Astrocyte of the hippocampus (primary cell): ENCODE measurements around the gene RPS6KB2.
"Not testable (repeated sequence)": the region's sequence is repeated elsewhere in the genome, so short reads cannot be mapped to it uniquely, and the experiment has no call there.

Experiments
- DNase-seq: peaks from one replicate; pipeline ENCODE4 v3.0.0; 2011; ENCODE audit warnings: low read depth, low spot score

The RPS6KB2 gene

DNA sequence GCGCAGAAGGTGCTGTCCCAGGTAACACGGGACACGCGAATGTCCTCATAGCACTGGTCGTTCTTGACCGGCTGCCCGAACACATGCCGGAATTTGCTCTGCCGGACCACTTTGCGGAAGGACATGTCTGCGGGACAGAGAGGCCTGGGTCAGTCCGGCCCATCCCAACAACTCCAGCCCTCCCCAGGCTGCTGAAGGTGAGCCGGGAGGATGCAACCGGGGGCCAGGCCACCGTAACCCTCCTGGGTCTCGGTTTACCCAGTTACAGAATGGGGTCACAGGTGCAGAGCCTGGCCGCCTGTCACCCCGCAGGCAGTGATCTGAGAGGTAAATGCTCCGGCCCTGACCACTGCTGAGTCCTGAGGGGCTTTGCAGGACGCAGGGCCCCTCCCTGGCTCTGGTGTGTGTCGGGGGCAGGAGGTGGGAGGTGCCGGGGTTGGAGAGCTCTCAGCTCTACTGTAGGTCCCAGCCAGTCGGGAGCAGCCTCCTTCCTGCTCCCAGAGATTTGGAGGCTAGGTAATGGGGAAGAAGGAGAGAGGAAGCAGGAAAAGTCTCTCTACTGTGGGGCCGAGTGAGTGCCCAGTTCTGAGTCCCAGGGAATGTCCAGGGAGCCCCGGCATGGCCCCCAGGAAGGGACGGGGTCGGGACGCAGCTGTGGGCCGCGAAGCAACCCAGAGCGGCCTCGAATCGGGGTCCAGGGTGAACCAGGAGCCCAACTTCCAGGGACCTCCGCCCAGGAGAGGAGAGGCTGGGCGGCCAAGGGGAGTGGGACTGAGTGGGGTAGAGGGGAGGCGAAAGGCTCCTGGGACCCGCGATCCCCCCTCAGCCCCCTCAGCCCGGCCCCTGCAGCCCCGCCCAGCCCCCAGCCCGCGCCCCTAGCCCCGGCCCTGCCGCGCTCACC, 14.5 kb downstream of the RPS6KB2 start:
- DNase-seq: no peak

DNA sequence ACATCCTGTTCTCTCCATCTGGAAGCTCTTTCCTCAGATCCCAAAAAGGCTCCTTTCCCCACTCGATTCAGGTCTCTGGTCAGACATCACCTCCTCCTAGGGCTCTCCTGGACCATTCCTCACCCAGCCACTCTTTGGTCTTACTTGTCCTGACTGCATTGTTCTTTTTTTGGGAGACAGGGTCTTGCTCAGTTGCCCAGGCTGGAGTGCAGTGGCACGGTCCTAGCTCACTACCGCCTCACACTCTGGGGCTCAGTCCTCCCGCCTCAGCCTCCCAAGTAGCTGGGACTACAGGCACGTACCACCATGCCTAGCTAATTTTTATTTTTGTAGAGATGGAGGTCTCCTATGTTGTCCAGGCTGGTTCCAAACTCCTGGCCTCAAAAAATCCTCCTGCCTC, 17.2 kb downstream of the RPS6KB2 start:
- no peak for DNase-seq

DNA sequence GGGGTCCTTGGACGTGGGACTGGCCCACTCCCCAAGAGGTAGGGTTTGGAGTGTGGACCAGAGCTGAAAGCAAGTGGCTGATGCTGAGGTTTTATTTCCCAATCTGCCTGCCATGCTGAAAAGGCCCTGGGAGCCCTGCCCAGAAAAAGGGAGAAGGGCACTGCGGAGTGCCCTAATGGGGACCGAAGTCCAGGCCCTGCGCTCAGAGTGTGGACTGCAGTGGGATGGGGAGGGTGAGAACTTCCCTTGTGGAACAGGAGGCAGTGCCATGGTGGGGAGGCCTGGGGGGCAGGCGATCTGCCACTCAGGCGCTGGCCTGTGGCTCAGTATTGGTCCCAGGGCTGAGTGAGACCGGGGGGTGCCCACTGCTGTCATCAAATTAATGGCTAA, 19.9 kb downstream of the RPS6KB2 start:
- no peak for DNase-seq

DNA sequence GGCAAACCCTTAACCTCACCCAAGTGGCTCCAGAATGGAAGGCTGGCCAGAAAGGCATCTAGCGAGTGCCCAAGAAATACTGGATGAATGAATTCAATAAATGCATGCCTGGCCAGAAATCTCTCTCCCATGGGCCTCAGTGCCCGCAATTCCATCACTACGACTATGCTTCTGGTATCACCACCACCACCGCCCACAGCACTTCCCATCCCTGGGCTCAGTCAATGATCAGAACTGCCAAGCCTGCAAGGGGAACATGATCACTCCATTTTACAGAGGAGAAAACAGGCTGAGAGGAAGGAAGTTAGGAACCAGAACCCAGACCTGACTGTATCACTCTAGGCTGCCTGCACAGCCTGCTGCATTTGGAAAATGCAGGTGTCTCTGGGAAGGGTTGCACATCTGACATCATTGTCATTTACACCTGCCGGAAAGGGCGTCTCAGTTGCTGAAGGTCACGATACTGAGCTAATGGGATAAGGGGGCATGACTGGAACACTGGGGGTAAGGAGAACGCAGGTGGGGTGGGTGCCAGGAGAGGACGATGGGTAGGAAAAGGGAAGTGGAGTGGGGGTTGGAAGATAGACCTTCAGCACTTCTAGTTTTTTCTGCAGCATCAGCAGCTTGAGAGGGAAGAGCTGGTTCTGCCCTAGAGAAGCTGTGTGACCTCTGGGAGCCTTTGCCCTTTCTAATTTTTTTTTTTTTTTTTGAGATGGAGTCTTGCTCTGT, 21.0 kb downstream of the RPS6KB2 start:
- DNase-seq: no peak

DNA sequence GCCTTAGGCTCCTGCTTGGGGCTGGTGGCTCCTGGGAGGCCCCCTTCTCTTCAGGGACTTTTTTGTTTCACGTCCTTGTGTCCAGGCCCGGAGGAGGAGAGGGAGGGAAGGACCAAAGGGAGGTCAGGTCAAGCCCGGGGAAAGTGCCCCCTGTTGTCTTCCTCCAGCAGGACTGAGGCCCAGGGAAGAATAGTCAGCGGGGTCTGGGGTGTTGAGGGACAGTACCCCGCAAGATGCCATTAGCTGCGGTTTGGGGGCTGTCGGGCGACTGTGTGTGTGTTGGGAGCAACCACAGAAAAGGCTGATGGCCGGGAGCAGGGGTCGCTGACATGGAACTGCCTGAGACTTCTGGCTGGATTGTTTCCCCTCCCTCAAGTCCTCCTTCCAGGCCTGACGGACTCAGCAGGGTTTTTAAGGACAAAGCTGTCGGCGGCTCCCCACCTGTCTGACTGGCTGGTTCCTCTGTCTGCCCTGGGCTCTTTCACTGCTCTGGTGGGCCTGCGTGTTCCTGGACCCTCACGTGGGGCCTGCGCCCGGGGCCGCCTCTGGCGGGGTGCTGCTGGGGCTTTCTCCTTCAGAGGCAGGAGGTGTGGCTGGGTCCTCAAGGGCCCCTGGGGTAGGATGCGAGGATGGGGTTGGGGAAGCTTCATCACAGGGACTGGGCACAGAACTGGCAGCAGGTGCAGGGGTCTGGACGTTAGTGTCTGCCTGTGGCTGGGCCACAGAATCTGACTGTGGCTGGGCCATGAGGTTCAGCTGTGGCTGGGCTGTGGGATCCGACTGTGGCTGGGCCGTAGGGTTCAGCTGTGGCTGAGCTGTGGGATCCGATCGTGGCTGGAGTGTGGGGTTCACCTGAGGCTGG, 22.7 kb downstream of the RPS6KB2 start:
- no peak for DNase-seq

DNA sequence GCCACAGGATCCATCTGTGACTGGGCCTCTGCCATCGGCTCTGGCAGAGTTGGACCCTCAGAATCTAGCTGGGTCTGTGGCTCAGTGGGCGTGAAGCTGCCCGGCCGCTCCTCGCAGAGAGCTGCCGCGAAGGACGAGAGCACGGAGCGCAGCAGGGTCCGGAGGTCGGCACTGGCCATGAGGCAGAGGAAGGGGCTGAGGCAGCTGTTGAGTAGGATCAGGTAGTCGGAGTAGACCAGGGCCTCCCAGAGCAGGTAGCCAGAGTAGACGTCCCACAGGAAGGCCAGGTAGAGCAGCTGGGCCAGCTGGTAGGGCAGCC, 23.3 kb downstream of the RPS6KB2 start:
- no peak for DNase-seq

DNA sequence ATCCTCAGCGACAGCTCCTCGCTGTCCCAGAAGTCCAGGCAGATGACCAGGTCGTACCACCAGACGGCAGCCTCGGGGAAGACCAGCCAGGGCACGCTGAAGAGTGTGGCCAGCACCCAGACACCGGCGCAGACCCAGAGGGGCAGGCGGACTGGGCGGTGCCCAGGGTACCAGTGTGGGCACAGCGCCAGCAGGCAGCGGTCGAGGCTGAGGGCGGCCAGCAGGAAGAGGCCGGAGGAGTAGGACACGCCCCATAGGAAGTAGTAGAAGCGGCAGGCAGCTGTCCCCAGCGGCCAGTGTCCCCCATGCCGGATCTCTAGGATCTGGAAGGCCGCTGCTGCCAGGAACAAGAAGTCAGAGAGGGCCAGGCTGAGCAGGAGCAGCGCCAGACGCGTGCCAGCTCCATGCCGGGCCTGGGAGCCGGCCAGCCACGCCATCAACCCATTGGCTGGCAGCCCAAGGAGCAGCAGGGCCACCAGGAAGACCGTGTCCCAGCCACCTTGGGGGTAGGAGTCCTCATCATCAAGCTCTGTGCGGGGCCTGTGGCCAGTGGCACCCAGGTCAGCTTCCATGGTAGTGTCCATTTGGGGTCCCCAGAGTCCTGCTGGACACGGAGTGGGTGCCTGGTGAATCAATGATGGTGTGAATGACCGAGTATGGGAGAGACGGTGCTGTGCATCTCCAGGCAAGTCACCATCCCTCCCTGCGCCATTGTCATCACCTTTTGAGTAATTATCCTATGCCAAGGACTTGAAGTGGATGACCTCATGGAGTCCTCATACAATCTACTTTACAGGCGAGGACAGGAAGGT, 24.1 kb downstream of the RPS6KB2 start, which contains the start of gene GPR152:
Gene GPR152 (minus strand): TSS at position 589 of the 812 bp plus-strand sequence. CDS start 5 bp downstream, at position 584.
- DNase-seq: no peak

DNA sequence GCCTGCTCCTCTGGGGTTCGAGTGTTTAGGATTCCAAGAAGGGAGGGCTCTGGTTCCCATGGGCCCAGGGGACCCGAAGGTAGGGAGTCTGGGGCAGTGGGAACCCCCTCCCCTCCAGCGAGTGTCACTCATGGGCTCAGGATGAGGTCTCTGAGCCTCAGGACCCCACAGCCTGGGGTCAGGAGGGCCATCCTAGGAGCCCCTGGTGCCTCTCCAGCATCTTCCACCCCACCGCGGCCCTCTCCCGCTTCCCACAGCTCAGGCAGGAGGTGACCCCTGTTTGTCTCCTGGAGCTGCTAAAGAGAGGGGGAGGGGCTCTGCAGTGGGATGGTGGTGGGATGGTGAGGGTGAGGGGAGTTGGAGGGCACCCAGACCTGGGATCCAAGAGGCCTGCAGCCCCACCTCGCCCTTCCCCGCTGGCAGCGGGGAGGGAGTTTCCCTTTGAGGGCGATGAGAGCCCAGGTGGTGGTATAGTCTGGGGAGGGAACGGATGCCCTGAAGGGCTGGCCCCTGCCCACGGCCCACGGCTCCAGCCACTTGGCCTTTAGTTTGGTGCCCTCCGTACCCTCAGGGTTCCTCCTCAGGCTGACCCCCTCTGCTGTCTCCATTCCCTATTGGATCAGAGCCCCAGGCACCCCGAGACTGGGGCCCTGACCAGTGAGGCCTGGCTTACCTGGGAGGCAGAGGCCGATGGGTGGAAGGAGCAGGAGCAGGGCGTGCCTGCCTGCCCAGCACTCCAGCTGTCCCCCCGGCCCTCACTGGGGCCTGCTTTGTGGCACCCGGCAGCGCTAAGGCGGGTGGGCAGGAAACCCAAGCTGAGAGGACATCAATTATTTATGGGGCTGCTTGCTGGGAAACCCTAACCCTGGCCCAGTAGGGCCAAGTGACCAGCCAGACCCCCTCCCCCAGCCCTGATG, 25.8 kb downstream of the RPS6KB2 start:
- DNase-seq: no peak

DNA sequence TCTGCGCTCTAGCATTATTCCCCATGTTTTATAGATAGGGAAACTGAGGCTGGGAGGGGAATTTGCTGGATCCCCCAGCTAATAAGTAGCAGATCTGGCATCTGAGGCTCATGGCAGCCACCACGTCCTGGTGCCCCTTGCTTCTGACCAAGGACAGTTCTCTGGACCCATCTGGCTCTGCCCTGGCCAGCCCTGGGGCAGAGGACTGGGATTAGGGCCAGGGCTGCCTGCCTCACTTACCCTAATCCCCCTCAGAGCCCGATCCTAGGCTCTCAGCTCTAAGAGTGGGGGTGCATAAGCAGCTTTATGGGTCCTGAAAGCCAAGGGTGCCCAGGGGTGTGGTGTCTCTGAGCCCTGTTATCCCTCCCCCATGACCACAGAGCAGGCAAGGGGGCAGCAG, 26.8 kb downstream of the RPS6KB2 start, which contains the start of gene CABP4:
Gene CABP4 (plus strand): TSS at position 301 of the 400 bp plus-strand sequence. CDS start 70 bp downstream, at position 371.
- no peak for DNase-seq

DNA sequence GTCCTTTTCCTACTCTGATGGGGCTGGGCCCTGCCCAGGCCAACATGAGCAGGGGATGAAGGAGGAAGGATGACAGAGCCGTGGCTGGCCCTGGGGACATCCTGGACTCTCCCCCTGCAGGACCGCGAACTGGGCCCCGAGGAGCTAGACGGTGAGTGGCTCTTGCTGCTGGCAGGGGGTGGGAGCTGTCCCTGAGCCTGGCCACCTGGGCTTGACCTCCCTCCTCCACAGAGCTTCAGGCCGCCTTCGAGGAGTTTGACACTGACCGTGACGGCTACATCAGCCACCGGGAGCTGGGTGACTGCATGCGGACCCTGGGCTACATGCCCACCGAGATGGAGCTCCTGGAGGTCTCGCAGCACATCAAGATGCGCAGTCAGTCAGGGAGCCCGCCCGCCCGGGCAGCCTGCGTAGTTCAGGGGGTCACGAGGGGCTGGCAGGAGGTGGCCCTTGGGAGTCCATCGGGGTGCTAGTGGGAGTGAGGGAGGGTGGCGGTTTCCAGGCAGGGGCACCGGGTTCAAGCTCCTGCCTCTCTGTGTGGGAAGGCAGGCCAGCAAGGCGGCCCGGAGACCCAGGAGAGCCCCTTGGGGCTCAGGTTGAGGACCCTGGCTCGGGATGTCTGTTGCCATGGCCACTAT, 27.9 kb downstream of the RPS6KB2 start:
- DNase-seq: no peak

DNA sequence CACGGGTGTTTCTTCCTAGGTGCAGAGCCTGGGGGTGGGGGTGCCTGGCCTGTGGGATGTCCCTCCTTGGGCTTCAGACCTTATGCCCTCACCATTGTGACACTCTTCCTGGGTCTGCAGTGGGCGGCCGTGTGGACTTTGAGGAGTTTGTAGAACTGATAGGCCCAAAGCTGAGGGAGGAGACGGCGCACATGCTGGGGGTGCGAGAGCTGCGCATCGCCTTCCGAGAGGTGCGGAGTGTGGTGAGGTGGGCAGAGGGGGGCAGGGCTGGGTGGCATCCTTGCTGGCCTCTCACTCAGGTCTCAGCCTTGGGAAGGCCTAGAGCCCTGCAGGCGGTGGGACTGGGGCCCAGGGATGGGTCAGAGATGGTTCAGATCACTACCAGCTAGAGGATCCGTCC, 29.2 kb downstream of the RPS6KB2 start:
- no peak for DNase-seq

DNA sequence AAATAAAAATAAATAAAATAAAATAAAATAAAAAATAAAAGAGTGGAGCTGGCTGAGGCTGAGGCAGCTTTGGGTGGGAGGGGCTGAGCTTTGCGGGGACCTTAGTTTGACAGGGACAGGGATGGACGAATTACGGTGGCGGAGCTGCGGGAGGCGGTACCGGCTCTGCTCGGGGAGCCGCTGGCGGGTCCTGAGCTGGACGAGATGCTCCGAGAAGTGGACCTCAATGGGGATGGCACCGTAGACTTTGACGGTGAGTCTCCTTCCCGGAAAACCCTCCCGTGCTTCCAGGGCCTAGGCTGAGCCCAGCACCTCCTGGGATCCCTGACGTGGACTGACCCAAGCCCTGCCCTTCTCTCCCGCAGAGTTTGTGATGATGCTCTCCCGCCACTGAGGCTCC, 30.0 kb downstream of the RPS6KB2 start:
- no peak for DNase-seq

DNA sequence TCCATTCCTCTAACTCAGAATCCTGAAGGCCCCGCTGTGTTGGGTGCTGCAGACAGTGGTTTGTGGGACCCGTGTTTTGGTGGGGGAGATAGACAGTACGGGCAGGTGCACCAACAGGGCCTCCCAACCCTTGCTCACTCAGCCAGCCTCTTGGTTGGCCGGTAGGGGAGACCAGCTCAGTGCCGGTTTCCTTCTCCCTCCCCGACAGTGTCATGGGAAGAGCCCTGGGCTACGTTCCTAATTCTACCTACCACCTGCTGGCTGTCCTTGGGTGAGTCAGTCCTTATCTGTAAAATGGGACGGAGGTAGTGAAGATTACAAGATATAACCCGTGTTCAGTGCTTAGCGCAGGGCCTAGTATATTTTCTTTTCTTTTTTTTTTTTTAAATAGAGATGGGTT, 34.9 kb downstream of the RPS6KB2 start:
- no peak for DNase-seq

DNA sequence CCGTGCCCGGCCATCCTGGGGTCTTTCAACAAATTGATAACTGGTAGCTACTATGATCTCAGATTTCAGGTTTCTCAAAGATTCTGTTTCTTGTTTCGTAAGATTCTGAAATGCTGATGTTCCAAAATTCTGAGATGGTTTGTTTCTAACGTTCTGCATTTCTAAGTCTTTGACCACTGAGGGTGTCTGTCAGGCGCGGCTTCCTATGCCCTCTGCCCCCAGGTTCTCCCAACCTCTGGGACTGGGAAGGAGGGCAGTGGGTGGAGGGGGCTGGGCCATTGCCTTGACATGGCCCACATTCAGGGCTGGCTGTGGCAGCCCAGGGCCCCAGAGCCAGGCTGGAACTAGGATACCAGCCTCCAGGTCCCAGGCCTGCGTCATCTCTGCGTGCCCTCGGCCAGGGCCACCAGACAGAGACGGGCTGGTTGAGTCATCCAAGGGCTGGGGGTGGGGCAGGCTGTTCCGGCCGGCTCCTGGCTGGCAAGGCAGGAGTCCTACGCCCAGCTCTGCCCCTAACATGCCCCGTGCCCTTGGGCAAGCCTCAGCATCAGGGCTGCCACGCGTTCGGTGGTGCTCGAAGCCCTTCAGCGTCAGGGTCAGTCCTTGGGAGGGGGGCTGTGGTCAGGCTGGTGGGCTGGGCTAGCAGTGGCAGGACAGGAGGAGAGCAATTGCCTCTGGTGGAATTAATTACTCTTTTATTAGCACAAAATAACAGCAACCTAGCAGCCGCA, 35.6 kb downstream of the RPS6KB2 start:
- DNase-seq: no peak

DNA sequence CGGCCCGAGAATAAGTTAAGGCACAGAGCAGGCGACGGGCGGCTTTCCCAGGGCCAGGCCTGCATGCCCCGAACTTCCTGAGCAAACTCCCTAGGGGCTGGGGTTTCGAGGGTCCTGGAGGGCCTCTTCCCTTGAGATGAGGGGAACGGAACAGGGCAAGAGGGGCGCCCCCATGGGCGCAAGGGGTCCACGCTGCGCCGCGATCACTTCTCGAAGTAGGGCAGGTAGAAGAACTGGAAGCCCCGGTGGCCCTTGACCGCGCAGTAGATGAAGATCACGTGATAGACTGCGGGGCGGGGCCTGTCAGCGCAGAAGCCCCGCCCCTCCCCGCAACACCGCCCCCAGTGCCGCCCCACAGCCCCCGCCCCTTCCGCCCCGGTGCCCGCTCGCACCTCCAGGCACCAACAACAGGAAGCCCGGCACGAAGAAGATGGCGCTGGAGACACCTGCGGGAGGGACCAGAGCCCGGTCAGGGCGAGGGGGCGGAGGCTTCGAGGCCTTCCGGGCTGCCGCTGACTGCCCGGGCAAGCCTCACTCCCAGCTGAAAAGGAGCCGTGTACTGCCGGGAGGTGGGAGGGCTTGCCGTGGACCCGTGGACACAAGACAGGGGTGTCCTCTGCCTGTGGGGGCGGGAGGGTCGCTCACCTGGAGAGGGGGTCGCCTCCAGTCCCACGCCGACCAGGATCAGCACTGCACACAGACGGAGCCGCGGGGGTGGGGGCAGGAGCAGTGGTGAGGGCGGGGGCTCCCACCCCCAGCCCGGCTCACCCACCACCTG, 36.3 kb downstream of the RPS6KB2 start:
- peak; percentile 88 for DNase-seq

DNA sequence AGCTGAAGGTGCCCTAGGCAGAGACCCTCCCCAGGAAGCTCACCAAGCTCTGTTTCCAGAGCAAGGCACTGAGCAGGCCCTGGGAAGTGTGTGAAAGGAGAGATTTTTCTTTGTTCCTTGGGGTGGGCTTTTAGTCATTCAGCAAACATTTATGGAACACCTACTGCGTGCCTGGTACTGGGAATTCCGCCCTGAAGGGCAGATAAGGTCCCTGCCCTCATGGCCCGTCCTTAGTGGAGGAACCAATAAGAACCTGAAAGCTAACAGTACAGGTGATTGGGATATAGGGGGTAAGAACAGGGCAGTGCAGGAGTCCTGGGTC, 36.9 kb downstream of the RPS6KB2 start:
- no peak for DNase-seq

DNA sequence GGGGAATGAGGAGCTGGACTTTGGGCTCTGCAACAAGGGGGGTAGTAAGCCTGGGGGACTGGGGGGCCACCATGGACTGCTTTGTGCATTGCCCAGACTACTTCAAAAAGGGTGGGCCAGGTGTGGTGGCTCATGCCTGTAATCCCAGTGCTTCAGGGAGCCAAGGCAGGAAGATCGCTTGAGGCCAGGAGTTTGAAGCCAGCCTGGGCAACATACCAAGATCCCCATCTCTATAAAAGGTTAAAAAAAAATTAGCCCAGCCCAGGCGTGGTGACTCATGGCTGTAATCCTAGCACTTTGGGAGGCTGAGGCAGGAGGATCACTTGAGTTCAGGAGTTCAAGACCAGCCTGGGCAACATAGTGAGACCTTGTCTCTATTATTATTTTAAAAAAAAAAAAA, 37.2 kb downstream of the RPS6KB2 start:
- DNase-seq: not testable (repeated sequence)

DNA sequence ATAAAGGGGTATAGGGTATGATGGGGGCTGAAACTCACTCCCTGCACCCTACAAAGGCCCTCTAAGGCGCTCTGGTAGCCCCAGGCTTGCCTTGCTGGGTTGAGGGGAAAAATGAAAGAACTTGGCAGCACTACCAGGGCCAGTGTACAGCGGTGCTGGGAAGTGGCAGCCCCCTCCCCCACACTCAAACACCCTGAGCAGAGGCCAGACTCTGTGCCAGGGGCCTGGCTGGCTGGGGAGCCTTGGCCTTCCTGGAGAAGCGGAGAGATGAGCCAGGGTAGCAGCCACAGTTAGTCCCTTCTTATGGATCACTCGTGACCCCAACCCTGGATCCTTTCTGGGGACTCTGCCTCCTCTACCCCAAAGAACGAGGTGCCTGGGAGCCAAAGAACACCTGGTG, 38.1 kb downstream of the RPS6KB2 start:
- no peak for DNase-seq
